Endothelial cell of umbilical vein (primary cell): Measurements from ENCODE around the gene NFIA.

Experiments
- EZH2 ChIP-seq: IDR thresholded peaks from 2 replicates; pipeline ENCODE4 v1.6.1; 2012; ENCODE audit warnings: borderline replicate concordance, low read depth, mild to moderate bottlenecking, moderate library complexity, low read length, inconsistent platforms; ENCODE audit not compliant: severe bottlenecking
- MAX ChIP-seq: IDR thresholded peaks from 2 replicates; pipeline ENCODE4 v1.6.1; 2011; ENCODE audit not compliant: insufficient read depth, insufficient read length
- POLR2A ChIP-seq: IDR thresholded peaks from 2 replicates; pipeline ENCODE4 v1.6.1; 2012; ENCODE audit warnings: low read depth, mild to moderate bottlenecking, control low read depth, low read length
- POLR2AphosphoS5 ChIP-seq: IDR thresholded peaks from 2 replicates; pipeline ENCODE4 v1.6.1; 2012; ENCODE audit warnings: low read depth, mild to moderate bottlenecking, control low read depth, low read length, moderate library complexity; ENCODE audit not compliant: insufficient read depth
- TF ChIP-seq, protein P1 (sequence below), 2 donors: IDR thresholded peaks; 1 replicate in 1 of 2; 2 replicates in 1 of 2; pipeline ENCODE4 v1.5.1; 2011; ENCODE audit warnings: low read length in 2 of 2, mild to moderate bottlenecking in 2 of 2, moderate library complexity in 2 of 2, control low read depth in 1 of 2, inconsistent platforms in 1 of 2, low read depth in 1 of 2; ENCODE audit not compliant: insufficient read depth in 1 of 2; ENCODE audit errors: extremely low read depth in 1 of 2

- TF ChIP-seq EZH2 (no peak), POLR2A (peak; percentile 47), MAX (no peak), POLR2AphosphoS5 (peak; percentile 69)
- TF ChIP-seq, protein P1, sequence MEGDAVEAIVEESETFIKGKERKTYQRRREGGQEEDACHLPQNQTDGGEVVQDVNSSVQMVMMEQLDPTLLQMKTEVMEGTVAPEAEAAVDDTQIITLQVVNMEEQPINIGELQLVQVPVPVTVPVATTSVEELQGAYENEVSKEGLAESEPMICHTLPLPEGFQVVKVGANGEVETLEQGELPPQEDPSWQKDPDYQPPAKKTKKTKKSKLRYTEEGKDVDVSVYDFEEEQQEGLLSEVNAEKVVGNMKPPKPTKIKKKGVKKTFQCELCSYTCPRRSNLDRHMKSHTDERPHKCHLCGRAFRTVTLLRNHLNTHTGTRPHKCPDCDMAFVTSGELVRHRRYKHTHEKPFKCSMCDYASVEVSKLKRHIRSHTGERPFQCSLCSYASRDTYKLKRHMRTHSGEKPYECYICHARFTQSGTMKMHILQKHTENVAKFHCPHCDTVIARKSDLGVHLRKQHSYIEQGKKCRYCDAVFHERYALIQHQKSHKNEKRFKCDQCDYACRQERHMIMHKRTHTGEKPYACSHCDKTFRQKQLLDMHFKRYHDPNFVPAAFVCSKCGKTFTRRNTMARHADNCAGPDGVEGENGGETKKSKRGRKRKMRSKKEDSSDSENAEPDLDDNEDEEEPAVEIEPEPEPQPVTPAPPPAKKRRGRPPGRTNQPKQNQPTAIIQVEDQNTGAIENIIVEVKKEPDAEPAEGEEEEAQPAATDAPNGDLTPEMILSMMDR (IDR thresholded peaks at IDR 0.05; ENCODE audit: extremely low read depth in 1 of 2, insufficient read depth in 1 of 2, low read depth in 1 of 2, low read length in 2 of 2): no peak
Observed at GRCh38 chr1:61076728-61077675, 5.4 kb upstream of the NFIA start.
